Measurements from ENCODE around the gene IRF7.

Gene IRF7

DNA sequence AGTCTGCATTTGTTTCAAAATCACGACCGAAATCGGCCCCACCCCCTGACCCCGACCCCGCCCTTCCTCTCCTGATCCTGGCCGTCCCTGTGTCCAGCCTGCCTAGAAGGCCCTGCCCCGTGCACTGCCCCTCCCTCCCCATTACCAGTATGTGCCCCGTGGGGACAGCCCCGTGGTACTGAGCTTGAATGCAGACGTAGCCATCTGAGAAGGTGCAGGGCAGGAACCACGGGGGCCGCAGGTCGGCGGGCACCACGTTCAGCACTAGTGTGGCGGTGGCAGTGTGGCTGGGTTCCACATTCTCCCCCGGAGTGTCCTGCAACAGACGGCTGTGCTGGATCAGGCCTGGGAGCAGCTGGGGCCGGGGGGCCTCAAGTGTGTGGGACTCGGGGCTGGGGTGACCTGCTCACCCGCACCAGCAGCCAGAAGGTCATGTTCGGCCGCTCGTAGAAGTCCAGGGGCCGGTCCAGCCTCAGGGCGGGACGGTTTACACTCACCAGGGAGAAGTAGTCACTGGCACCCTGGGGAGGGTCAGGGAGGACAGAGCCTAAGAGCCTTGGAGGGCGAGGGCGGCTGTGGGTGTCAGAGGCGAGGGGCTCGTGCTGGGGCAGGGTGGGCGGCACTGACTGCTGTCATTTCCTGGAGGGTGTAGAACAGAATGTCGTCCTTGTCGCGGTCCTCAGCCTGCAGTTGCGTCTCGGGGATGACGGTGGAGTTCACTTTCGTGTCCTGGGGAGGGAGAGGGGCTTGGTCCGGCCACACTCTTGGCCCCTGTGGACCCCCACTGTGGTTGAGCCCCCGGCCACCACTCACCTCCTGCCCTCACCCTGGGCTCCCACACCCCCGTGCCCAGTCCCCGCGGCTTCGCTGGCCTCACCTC lies 5.4 kb upstream of the IRF7 start:
- no peak for DNase-seq

DNA sequence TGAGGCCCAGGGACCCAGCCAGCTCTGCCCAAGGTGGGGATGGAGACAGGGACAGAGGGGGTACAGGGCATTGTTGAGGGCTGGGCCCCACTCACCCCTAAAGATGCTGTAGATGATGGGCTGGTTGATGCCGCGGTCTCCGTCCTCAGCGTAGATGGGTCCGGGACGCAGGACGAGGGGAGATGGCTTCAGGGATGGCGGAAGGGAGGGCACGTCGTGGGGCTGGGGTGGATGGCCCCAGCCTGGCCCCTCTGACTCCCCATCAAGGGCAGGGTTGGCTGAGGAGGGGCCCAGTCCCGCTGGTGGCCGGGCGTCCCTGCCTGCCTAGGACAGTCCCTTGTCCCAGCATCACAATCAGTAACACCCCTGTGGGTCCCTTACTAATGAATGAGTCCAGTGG lies 4.5 kb upstream of the IRF7 start:
- no peak for DNase-seq

DNA sequence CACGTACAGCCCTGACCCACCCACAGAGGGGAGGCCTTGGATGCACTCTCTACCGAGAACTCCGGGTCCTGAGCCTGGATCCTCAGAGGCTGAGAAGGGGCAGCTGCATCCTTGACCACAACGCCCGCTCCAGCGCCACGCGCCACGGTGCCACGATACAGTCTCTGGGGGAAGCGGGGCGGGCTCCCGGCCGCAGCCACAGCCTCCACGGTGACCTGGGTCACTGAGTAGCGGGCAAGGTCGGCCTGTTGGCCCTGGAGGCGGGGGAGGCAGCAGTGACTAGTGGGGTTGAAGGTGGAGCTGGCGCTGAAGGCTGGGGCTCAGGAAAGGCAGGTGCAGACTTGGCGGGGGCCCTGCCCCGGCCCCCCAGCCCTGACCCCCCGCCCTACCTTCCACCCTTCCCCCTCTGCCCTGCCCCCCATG lies 3.9 kb upstream of the IRF7 start:
- DNase-seq = no peak

DNA sequence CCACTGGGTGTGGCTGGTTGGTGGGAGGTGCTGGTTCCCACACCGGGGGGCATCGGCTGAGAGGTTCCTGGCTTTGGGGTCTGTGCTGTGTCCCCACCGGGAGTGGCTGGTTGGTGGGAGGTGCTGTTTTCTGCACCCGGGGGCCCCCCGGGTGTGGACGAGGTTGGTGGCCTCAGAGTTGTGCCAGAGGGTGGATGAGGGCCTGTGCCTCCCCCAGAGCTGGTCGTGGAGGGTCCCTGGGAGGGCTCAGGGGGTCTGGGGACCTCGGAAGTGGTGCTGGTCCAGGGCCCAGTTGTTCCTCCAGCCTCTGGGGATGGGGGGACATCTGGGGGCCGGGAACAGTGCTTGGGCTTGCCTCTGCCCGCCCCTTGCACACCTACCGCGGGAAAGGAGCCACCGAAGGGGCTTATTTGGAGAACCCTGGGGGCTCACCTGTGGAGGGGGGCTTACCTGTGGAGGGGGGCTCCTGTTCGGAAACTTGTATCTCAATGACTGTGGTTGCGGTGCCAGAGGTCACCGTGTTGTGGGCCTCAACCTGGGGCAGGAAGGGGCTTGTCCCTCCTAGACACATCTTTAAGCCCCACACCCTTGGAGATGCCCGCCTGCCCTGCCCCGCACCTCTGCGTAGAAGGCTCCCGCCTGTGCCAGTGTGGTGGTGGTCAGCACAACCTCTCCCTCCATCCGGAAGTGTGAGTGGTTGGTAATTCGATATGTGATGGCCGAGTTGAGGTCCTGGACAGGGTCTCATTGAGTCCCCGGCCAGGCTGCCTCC lies 3.3 kb upstream of the IRF7 start:
- no peak for DNase-seq

DNA sequence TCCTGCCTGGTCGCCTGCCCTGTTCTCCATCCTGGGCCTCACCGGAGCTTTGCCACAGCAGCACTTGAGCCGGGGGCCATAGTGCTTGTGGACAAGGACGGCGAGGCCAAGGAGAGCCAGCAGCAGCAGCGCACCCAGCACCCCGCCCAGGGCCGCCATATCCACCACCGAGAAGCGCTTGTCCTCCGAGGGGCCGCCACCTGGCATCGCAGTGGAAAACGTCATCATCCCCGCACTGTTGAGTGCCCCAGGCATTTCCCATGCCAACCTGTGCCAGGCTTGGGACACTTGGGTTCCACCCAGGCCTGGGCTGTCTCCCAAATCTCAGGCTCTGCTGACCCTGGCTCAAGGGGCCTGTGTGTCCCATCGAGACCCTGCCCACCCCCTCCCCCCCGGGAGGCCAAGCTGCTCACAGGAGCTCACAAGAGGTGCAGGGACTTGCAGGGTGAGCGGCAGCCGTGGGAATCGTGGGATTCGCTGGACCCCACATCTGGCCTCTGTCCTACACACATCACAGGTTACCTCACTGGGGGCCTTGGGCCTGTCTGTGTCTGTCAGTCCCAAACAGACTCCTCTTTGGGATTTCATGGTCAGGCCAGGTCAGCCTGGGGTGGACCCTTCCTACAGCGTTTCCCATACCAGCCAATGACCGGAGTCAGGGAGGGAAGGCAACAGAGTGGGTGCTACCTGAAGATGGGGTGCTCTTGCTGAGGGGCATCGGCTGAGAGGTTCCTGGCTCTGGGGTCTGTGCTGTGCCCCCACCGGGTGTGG lies 2.3 kb upstream of the IRF7 start:
- DNase-seq = no peak

DNA sequence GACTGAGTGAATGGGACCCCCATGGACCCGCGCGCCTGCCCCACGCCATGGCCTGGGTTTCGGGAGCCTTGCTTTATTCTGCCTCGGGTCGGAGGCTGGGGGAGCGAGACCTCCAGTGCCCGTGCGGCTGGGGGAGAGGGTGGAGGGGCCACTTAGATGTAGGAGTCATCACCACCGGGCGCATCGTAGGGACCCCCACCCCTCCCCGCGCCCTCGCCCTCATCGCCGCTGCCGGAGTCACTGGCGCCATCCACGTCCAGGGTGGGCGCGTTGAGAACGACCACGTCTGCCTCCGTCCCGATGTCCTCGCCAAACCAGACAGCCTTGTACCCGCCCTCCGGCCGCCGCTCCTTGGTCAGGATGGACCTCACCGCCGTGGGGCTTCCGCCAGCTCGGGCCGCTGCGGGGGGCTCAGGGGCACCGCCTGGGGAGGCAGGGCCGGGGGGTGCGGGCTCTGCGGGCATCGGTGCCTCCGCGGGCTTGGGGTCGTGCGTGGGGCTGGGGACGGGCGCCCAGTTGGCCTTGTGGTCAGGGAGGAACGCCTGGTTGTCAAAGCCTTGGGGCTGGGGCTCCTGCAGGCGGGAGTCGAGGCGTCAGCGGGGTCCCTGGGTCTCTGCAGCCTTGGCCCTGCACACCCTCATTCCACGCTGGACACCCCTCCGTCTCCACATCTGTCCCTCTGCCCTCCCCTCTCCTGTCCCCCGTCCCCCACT lies 1.6 kb upstream of the IRF7 start:
- DNase-seq = no peak

DNA sequence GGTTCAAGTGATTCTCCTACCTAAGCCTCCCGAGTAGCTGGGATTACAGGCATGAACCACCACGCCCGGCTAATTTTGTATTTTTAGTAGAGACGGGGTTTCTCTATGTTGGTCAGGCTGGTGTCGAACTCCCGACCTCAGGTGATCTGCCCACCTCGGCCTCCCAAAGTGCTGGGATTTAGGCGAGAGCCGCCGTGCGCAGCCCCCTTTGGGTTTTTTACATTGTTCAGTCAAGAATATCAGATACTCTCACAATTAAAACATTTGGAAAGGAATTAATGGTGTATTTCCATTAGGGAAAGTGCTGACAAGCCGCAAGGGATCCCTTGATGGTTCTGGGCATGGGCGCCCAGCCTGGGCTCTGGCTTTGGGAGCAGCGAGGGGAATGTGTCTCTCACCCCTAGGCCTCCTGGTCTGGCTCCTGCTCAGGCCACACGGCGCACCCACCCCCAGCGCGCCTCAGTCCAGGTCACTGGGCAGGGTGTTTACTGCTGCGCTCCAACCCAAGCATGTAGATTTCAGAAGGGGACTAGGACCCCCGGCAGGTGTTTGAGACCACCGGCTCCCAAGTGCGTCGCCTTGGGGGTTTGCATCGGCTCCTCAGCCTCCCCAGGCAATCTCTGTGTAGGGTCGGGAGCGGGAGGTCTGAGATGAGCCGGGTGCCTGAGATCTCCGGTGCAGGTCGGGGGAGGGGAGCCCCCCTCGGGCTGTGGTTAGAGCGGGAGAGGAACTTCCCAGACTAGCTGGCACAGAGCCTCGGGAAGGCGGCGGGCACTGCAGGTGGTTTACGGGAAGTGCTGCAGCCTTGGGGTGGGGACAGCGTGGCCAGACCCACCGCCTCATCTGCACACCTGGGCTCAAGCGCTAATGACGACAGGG lies 809 bp upstream of the IRF7 start:
- peak in 2 of 4 experiments; percentile 26 to 46 for DNase-seq

DNA sequence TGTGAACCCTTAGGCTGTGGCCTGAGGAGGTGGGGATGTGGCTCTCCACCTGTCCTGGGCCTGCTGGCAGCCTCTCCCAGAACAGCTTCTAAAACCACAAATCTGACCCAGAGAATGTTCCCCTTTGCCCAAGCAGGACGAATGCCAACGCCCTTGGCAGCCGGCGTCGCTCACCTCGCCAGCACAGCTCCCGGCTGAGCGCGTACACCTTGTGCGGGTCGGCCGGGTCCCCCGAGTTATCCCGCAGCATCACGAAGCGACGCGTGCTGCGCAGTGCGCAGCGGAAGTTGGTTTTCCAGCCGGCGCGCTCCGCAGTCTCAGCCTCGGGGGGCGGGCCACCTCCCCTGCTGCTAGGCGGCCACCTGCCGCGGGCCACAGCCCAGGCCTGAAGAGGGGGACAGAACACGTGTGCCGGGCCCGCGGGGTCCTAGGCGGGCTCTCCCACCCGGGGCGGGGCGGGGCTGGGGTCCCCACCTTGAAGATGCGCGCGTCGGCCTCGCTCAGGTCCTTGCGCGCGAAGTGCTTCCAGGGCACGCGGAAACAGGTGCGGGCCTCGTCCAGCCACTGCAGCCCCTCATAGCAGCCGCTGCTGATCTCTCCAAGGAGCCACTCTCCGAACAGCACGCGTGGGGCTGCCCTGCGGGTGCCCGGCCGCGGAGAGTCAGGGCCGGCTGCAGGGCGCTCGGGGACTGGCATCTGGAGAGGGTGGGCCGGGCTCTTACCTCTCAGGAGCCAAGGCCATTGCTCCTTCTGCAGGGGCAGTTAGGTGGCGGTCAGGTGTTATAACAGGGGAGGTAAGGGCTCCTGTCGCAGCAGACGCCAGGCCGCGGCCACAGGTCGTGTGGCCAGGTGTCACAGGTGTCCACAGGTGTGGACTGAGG lies 887 bp downstream of the IRF7 start:
- DNase-seq = no peak

DNA sequence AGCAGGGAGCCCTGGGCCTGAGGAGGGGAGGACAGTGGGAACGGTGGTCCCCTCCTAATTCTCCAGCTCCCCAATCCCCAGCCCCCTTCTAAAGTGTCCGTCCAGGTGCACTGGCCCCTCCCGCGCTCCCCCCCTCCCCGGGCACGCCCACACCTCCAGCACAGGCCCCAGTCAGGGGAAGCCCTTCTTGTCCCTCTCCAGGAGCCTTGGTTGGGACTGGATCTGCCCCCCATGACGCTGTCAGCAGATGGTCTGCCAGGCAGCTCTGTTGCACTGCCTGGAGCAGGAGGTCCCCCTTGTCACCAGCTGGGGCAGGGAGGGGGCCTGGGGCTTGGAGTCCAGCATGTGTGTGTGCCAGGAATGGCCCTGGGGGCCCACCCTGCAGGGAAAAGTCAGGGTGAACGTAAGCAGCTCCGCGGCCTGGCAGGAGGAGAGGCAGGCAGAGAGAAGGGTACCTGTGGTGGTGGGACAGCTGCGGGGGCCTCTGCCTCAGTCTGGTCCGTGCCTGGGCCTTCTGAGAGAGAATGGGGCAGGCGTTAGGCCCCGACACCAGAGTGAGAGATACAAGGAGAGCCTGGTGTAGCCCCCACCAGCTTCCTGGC lies 1.6 kb downstream of the IRF7 start:
- no peak for DNase-seq

DNA sequence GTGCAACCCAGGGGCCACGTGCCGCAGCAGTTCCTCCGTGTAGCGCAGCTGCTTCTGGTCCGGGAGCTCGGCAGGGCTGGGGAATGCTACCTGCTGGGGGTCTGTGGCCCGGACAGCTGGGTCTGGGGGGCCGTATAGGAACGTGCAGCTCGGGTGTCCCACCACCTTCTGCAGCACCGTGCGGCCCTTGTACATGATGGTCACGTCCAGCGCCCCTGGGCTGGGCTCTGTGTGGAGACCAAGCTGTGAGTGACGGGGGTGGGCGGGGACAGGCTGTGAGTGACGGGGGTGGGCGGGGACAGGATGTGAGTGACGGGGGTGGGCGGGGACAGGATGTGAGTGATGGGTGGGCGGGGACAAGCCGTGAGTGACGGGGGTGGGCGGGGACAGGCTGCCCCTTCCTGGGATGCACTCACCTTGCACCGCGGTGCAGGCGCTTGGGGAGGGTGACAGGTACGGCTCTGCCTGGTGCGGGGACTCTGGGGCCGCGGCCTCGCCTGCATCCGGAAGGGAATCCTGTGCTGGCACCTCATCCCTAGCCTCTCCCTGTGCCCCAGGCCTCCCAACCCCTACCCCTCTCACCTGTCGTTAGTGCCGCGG lies 2.3 kb downstream of the IRF7 start:
- DNase-seq = peak; percentile 57 to 88 (median 60)

DNA sequence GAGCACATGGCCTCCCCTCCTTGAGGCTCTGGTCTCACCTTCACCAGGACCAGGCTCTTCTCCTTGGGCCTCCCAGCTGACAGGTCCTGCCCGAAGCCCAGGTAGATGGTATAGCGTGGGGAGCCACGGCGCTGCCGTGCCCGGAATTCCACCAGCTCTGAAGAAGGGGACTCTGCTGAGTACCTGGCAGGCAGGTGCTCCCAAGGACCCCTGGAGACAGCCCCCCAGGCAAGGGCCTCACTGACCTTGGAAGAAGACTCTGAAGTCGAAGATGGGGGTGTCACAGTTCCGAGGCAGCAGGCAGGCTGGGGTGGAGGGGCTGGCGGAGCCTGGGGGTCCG lies 2.8 kb downstream of the IRF7 start:
- DNase-seq = no peak

DNA sequence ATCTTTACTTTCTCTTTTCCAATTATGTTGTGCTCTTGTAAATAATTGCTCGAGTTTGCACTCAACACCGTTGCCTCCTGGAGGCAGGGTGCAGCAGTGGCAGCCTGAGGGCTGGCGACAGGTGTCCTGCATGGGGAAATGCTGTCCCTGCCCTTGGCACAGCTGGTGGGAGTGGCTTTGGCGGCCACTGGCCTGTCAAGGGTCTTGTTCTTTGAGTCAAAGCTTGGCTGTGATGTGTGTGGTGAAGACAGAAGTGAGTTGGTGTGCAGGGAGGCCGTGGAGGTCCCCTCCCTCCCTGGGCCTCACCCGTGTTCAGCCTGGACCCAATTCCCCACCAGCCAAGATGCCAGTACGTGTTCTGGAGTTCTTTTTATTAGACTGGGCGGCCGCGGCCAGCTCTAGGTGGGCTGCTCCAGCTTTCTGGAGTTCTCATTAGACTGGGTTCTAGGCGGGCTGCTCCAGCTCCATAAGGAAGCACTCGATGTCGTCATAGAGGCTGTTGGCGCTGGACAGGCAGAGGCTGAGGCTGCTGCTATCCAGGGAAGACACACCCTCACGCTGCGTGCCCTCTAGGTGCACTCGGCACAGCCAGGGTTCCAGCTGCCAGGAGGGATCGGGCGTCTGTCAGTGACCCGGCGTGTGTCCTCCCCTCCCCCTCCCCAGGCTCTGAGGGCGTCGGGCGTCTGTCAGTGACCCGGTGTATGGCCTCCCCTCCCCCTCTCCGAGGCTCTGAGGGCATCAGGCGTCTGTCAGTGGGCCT lies 3.4 kb downstream of the IRF7 start:
- DNase-seq = peak in 2 of 4 experiments; percentile 17 to 32

DNA sequence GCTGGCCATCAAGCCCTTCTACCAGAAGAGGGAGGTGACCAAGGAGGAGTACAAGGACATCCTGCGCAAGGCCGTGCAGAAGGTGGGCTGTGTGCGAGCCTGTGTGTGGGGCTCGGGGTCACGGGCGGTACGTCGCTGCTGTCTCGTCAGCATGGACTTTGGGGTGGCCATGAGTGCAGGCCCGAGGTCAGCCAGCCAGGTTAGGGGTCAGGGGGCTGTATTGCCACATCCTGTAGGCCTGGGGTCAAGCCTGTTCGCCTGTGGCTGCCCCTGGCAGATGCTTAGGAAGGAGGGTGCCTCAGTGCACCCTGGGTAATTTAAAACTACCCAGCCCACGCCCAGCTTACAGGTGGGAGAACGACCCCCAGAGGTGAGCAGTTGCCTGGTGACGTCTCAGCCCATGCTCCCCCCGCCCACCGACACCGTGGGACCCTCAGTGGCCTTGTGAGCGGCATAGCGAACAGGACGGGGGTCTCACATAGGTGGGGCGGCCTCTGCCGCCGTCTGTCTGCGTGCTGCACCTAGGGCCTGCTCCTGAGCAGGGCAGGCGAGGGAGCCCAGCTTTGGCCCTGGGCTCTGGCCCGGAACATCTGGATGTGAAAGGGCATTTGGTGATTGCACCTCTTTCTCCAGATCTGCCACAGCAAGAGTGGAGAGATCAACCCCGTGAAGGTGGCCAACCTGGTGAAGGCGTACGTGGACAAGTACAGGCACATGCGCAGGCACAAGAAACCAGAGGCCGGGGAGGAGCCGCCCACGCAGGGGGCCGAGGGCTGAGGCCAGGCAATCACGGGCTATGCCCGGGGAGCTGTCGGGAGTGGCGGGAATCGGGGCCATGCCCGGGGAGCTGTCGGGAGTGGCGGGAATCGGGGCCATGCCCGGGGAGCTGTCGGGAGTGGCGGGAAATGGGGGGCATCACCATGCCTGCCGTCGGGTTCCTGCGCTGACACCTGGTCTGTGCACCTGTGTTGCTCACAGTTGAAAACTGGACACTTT lies 4.5 kb downstream of the IRF7 start:
- DNase-seq = no peak

DNA sequence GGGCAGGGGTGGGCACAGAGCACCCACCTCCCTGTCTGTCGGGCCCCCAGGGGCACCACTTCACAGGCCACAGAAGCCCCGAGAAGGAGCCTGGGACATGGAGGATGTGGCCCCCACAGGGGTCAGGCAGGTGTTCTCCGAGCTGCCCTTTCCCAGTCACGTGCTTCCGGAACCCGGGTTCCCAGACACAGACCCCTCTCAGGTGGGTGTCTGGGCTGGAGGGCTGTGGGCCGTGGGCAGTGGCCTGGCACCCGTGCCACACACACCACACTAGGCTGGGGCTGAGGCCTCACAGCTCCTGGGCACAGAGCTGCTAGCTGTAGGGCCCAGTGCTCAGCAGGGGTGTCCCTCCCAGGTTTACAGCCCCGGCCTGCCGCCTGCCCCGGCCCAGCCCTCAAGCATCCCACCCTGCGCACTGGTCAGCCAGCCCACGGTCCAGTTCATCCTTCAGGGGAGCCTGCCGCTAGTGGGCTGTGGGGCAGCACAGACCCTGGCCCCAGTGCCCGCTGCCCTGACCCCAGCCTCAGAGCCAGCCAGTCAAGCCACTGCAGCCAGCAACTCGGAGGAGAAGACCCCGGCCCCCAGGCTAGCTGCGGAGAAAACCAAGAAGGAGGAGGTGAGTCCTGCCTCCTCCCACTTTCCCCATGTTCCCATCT lies 5.5 kb downstream of the IRF7 start:
- DNase-seq = no peak

DNA sequence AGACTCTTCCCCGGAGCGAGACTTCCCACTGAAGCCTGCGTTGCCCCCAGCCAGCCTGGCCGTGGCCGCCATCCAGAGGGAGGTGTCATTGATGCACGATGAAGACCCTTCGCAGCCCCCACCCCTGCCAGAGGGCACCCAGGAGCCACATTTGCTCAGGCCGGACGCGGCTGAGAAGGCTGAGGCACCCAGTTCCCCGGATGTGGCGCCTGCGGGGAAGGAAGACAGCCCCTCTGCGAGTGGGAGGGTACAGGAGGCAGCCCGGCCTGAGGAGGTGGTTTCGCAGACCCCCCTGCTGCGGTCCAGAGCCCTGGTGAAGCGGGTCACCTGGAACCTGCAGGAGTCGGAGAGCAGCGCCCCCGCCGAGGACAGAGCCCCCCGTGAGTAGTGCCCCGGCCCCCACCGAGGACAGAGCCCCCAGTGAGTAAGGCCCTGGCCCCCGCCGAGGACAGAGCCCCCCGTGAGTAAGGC lies 6.4 kb downstream of the IRF7 start:
- no peak for DNase-seq

DNA sequence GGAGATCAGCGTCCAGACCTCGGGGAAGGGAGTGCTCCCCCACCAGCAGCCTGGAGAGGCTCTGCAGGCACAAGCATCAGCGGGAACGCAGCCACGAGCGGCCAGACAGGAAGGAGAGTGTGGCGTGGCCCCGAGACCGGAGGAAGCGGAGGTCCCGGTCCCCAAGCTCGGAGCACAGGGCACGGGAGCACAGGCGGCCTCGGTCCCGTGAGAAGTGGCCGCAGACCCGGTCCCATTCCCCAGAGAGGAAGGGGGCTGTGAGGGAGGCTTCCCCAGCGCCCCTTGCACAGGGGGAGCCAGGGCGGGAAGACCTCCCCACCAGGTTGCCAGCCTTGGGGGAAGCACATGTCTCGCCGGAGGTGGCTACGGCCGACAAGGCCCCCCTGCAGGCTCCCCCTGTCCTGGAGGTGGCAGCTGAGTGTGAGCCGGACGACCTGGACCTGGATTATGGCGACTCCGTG lies 6.9 kb downstream of the IRF7 start:
- DNase-seq = no peak

All from suppressor macrophage (primary cell).